HG03097 (cell line): ENCODE data around the gene CNPY2.
"Not testable (repeated sequence)": the region's sequence is repeated elsewhere in the genome, so short reads cannot be mapped to it uniquely, and the experiment has no call there.

Experiments
- ATAC-seq: cut with Tn5 transposase; IDR thresholded peaks from one replicate; pipeline ENCODE4 v1.9.1; 2021; ENCODE audit not compliant: unreplicated experiment, low FRiP score

Gene CNPY2

DNA sequence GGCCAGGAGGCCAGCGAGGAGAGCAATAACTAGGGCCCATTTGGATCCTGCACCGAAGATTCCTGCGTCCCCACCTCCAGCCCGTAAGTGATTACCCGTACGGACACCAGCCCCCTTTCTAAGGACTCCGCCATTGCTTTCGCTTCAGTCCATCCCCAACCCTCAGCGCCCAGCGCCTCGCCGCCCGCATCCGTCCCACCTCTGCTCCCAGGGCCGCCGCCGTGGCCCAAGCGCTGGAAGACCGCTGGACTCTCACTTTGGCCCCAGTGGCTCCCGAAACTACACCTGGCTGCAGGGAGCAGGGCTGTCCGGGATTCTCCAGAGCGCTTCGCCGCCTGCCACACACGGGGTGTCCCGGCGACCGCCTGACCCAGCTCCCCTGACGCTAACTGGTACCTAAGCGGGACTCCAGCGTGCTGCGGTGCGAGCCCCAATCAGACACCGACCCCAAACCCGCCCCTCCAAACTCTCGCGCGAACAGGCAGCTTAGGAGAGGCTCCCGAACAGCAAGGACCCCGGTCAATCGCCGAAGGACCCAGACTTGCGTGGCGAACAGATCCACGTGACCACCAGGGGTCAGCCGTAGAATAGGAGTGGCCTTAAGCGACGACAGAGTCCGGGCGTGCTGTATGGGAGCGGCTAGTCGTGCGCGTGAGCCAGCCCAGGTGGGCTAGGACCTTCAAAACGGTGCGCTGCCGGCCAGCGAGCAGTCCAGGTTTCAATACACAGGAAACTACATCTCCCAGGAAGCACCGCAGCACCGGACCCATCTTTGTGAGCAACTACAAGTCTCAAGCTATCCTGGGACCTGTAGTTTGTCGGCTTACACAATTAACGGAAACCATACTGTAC, at the start of gene CNPY2:
Gene CNPY2, minus strand, starts transcription at position 367 of the 852 bp plus-strand sequence. CDS start 771 bp downstream, outside the sequence.
- ATAC-seq = peak; percentile 84

- ATAC-seq = no peak
These were observed 46.6 kb upstream of the CNPY2 start, which contains the start of gene APOF for GRCh38 chr12:56362130-56363059. TSS of gene APOF (minus strand) at chr12:56362857. CDS start at chr12:56362745, 112 bp downstream.

DNA sequence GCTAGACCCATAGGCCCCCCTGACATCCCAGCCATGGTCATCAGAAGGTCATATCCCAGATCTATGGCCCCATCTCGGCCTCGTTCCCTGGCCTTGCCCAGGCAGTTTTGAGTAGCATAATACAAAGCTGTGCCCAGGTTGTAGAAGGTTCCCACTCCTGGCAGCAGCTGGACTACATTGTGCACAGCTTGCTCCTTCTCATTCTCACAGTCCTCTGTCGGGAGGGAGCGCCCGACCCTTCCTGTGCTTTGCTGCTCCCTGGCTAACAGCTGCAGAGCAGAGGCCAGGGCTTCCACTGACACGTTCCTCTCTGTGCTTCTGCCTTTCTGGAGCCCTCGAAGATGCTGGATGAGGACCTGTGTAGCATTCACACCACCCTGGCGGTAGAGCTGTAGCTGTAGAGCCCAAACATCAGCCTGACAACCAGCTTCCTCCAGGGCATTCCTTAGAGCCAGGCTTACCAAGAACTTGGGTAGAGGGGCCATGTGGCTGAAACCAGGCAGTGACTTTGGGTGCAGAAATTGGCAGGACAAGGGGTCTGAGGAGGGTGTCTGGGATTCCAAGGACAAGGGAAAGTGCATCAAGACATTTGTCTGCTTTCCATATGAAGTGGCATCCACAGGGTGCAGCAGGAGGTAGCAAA, 45.8 kb upstream of the CNPY2 start:
- ATAC-seq = no peak

DNA sequence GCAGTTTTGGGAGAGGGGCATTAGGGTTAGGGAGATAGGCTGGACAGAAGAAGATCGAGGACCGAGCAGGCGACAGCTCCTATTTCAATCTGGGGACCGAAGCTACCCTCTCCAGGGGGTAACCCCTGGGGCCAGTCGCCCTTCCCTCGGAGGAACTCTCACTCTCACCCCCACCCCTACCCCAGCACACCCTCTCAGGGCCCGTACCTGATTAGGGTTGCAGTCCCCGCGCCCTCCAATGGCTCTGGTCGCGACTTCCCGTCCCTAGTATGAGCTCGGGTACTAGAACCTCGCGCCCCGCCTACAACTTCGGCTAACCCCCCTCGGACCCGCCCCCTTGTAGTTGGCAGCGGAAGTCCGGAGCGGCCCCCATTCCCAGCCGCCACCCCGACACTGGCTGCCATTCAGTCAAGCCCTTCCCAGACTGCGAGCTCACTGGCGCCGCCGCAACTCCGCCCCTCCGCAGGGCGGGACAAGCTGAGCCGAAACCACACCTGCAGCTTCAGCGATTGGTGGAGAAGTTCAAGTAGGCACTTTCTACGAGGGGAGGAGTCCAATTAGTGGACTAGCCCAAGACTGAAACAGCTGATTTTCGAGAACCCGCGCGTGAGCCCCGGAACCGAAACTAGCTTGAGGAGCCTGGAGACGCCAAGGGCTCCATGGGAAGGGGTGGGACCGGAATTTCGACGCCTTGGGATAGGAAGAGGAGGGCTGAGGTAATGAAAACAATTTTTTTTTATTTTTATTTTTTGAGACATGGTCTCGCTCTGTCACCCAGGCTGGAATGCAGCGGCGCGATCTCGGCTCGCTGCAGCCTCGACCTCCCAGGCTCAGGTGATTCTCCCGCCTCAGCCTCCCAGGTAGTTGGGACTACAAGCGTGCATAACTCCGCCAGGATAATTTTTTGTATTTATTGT, 44.3 kb upstream of the CNPY2 start, which contains the start of gene STAT2:
Gene STAT2, minus strand, starts transcription at position 257 of the 917 bp plus-strand sequence. CDS start 3,536 bp downstream, outside the sequence.
- ATAC-seq = peak; percentile 91

DNA sequence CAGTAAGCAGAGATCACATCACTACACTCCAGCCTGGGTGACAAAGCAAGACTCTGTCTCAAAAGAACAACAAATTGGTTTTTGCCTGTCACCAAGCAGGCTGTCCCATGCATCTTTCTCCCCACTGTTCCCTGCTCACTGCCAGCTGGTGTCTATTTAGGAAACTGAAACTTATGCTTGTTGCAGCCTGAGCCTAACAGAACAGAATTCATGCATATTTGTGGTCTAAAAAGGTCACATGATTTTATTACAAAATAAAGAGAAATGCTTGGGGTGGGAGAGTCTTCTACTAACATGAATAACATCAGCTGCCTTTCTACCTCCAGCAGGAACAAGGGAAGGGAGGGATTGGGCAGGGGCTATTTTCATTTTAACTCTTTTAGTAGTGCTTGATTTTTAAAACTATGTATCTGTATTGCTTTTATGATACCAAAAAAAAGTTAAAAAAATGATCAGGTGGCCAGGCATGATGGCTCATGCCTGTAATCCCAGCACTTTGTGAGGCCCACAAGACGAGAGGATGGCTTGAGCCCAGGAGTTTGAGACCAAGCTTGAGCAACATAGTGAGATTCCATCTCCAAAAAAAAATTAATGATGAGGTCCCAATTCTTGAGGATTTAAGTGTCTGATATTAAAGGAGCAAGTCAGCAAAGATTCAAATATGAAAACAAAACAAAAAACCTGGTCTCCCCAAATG, 43.2 kb upstream of the CNPY2 start:
- no peak for ATAC-seq

DNA sequence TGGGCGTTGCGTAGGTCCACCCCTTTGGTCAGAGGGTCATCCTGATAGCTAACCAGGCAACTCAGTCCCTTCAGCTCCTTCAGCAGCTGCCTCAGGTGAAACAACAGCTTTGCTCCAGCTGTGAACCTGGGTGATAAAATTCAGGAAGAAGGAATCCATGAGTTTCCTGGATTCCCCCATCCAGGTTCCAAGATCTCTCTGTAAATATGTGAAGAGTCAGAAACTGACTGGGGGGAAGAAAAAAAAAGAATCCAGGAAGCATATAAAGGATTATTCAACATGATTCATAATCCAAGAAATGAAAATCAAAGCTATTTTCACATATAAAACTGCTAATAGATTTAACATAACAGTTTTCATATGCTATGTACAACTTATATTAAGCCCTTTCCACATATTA, 35.5 kb upstream of the CNPY2 start:
- ATAC-seq = no peak

DNA sequence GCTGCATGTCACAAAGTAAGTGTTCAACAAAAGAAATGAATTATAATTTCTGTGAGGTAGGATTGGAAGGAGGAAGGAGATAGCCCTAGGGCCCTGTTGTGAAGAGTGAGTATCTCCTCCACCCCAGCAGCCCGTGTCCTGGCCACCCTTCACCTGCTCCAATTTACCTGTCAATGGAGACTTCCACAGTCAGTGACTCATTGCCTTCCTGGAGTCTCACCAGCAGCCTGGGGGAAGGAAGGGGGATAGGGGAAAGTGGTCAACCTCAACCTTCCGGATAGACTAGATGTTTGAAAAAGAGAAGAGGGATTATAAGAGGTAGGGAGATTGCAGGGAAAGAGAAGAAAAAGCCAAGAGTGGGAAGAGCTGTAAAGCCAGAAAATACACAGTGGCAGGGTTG, 34.9 kb upstream of the CNPY2 start:
- ATAC-seq = no peak

DNA sequence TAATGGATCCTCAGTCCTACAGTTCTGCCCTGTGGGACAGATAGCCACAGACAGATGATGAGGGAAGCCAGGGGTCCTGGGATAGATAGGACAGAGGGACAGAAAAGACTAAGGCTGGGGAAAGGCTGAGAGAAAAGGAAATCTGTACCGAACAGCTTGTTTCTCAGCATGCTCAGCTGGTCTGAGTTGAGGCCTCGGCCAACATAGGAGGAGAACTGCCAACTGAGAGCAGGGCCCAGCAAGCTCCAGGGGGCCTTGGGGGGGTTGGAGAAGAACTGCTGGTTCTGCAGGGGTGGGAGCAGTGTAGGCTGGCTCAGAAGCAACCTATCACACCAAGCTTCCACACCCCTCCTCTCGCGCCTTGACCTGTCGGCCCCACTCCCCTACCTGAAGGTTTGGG, 33.0 kb upstream of the CNPY2 start:
- no peak for ATAC-seq

- not testable (repeated sequence) for ATAC-seq
These were observed 31.5 kb upstream of the CNPY2 start for GRCh38 chr12:56347255-56347654.

GRCh38 chr12:56346675-56347074, 30.9 kb upstream of the CNPY2 start:
- no peak for ATAC-seq

- not testable (repeated sequence) for ATAC-seq
These were observed 26.5 kb upstream of the CNPY2 start for GRCh38 chr12:56342290-56342689.

- ATAC-seq = no peak
These were observed 25.8 kb upstream of the CNPY2 start for GRCh38 chr12:56341616-56342015.

GRCh38 chr12:56339158-56339422, 23.3 kb upstream of the CNPY2 start:
- ATAC-seq = no peak

- ATAC-seq = no peak
These were observed 22.7 kb upstream of the CNPY2 start, which contains the start of gene IL23A for GRCh38 chr12:56338308-56339157. TSS of gene IL23A (plus strand) at chr12:56338884. CDS start at chr12:56339045, 161 bp downstream.

DNA sequence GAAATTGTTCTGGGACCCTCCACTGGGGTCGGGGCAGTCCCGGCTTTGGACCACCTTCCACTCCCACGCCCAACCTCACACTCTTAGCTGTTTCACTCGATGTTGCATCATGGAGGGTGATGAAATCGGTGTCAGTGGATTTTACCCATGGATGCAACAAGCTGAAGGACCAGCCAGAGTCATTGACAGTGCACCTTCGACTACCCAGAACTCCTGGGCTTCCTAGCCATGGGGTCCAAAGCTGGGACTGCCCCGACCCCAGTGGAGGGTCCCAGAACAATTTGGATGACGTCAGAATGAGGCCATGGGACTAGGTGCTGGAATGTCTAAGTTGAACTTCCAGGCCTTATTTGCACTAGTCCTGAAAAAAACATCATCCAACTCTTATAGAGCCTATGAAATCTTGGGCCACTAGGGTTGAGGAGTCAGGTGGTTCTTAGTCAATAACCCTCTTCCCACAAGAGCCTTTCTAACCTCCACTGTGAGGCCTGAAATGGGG, 22.0 kb upstream of the CNPY2 start:
- ATAC-seq = no peak

DNA sequence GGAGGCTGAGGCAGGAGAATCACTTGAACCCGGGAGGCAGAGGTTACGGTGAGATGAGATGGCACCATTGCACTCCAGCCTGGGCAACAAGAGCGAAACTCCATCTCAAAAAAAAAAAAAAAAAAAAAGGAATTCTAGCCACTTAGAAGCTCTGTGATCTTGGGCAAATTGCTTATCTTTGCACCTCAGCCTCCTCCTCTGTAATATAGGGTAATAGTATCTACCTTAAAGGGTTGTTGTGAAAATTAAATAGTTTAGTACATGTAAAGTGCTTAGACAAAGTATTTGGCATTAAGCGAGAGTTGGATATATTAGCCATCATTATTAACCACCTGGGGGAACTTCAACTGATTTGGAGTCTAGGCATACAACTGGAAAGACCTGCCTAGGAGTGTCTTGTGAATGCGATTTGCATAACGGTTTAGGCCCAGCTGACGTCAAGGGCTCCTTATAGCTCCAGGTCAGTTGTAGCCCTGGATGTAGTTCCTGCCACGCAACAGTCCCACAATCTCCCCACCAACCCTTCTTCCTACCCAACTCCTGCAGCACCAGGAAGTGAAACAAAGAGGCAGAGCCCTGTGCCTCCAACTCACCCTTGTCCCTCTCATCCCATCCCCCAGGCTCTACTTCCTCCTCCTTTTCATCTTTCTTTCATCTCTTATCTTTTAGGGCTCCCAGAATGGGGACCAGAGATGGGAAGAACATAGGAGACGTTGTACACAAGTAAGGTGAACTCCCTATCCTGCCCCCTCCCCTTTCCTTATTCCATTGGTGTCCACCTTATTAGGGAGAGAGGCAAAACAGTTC, 20.8 kb upstream of the CNPY2 start:
- no peak for ATAC-seq

- not testable (repeated sequence) for ATAC-seq
These were observed 19.7 kb upstream of the CNPY2 start for GRCh38 chr12:56335527-56335926.
